Activated CD8-positive, alpha-beta T cell treated with anti-CD3 and anti-CD28 coated beads for 36 hours (primary cell): ENCODE data around the gene RMI1. TPM values are rescaled to one million over a fixed set of nuclear protein-coding genes. Genes with fewer than 3 reads are reported as not detected.

Experiments
- ATAC-seq: fragments of 200-7000 bp; cut with Tn5 transposase; one replicate; pipeline ENCODE4 v1.10.0; 2021; ENCODE audit warnings: mild to moderate bottlenecking, moderate library complexity
- CTCF ChIA-PET: fragments of 350-600 bp; sonication (Branson Sonifier 250); formaldehyde crosslinking; loops from one replicate; lab custom pipeline; 2021; ENCODE audit warnings: antibody characterized with exemption; lab: Charles Lee
- POLR2A ChIA-PET: fragments of 350-600 bp; sonication (Branson Sonifier 250); formaldehyde crosslinking; loops from one replicate; lab custom pipeline; 2021; ENCODE audit warnings: antibody characterized with exemption; lab: Charles Lee
- DNase-seq: peaks from one replicate; pipeline ENCODE4 v3.0.0-alpha.2; 2020
- H3K27ac Mint-ChIP-seq: one replicate; pipeline ENCODE4 v1.8.0; 2021; ENCODE audit warnings: mild to moderate bottlenecking, mixed read lengths
- H3K27me3 Mint-ChIP-seq: one replicate; pipeline ENCODE4 v1.8.0; 2021; ENCODE audit warnings: mixed read lengths
- H3K36me3 Mint-ChIP-seq: one replicate; pipeline ENCODE4 v1.8.0; 2021; ENCODE audit warnings: low read depth, mixed read lengths
- H3K4me1 Mint-ChIP-seq: one replicate; pipeline ENCODE4 v1.8.0; 2021; ENCODE audit warnings: low read depth, mixed read lengths
- H3K4me3 Mint-ChIP-seq: one replicate; pipeline ENCODE4 v1.8.0; 2021; ENCODE audit warnings: mild to moderate bottlenecking, moderate library complexity, mixed read lengths
- H3K9me3 Mint-ChIP-seq: one replicate; pipeline ENCODE4 v1.8.0; 2021; ENCODE audit warnings: mixed read lengths
- intact Hi-C: fragments of 100-400 bp; cut with micrococcal nuclease; formaldehyde crosslinking; loops from one replicate; pipeline ENCODE4 v1.10.0; 2022
- total RNA-seq, 2 experiments: library from RNA; stranded (reverse); gene quantifications; one replicate each; pipeline ENCODE4 v1.2.3, GENCODE V29; 2021
- TF ChIP-seq, protein P1 (sequence below): fragments of 200-600 bp; IDR thresholded peaks from one replicate; pipeline ENCODE4 v1.8.0; 2022; ENCODE audit warnings: antibody characterized with exemption, mild to moderate bottlenecking

RMI1 gene
- total RNA-seq, 2 experiments from 2014 or later: 20.1 to 20.6 TPM

GRCh38 chr9:83959061-83959460 is 21.5 kb upstream of the RMI1 start:
- DNase-seq (no peak), ATAC-seq (no peak)
- peaks cover 10% of the 10 kb centered on the region for H3K36me3 Mint-ChIP-seq
- no peak overlapping the region for H3K4me3 Mint-ChIP-seq
- H3K27me3 Mint-ChIP-seq: no peaks in the 10 kb centered on the region
- POLR2A ChIA-PET: interaction anchor here (1.5 to 12.0 kb wide), 3 partner anchors 8 to 19 kb away, joined by 8 to 224 read pairs (median 71); partner anchors contain the start of genes HNRNPK and RMI1
- TF ChIP-seq, protein P1, sequence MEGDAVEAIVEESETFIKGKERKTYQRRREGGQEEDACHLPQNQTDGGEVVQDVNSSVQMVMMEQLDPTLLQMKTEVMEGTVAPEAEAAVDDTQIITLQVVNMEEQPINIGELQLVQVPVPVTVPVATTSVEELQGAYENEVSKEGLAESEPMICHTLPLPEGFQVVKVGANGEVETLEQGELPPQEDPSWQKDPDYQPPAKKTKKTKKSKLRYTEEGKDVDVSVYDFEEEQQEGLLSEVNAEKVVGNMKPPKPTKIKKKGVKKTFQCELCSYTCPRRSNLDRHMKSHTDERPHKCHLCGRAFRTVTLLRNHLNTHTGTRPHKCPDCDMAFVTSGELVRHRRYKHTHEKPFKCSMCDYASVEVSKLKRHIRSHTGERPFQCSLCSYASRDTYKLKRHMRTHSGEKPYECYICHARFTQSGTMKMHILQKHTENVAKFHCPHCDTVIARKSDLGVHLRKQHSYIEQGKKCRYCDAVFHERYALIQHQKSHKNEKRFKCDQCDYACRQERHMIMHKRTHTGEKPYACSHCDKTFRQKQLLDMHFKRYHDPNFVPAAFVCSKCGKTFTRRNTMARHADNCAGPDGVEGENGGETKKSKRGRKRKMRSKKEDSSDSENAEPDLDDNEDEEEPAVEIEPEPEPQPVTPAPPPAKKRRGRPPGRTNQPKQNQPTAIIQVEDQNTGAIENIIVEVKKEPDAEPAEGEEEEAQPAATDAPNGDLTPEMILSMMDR: no peak
- CTCF ChIA-PET: no interaction called here
- peaks cover 9% of the 10 kb centered on the region for H3K4me1 Mint-ChIP-seq
- no peak overlapping the region for H3K27ac Mint-ChIP-seq
- intact Hi-C loops: no loop called here
- H3K9me3 Mint-ChIP-seq: no peaks in the 10 kb centered on the region

- Mint-ChIP-seq H3K27ac (no peak overlapping the region), H3K27me3 (no peaks in the 10 kb centered on the region), H3K9me3 (no peaks in the 10 kb centered on the region), H3K36me3 (peaks cover 4% of the 10 kb centered on the region), H3K4me1 (peaks cover 4% of the 10 kb centered on the region), H3K4me3 (no peak overlapping the region)
- ChIA-PET CTCF (interaction anchor here (0.8 to 1.6 kb wide), 3 partner anchors 40 to 355 kb away, joined by 3 to 5 read pairs (median 3); partner anchors contain the start of gene KIF27), POLR2A (interaction anchor here (8.5 to 12.0 kb wide), 2 partner anchors 11 to 17 kb away, joined by 71 to 224 read pairs; partner anchors contain the start of genes HNRNPK and RMI1)
- DNase-seq (no peak), ATAC-seq (no peak)
- intact Hi-C loops: no loop called here
- TF ChIP-seq, protein P1: no peak
Measured at GRCh38 chr9:83960991-83961390, 19.6 kb upstream of the RMI1 start.

DNA sequence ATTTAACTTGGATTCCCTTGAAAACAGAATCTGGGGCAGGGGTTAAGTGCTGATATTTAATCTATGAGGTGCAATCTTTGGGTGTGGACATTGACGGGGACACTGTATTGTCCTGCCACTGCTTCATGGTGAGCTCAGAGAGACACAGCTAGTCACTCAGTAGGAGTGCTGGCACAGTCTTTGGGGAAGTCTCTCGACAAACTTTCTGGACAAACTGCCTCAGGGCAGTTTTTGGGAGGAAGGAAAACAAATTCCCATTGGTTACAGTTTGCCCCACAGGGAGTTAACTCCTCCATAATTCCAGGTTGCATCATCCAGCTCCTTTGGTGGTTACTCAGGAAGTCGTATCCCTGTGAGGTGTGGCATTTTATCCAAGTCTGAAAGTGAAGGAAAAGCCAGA is 18.4 kb upstream of the RMI1 start:
- H3K9me3 Mint-ChIP-seq: no peaks in the 10 kb centered on the region
- H3K4me1 Mint-ChIP-seq: peaks cover 2% of the 10 kb centered on the region
- peaks cover 9% of the 10 kb centered on the region for H3K36me3 Mint-ChIP-seq
- no peak overlapping the region for H3K27ac Mint-ChIP-seq
- ChIA-PET POLR2A (interaction anchor here (1.2 to 12.0 kb wide), 3 partner anchors 10 to 41 kb away, joined by 5 to 224 read pairs (median 71); partner anchors contain the start of genes HNRNPK, KIF27 and RMI1), CTCF (interaction anchor here (1.6 to 1.7 kb wide), 2 partner anchors 18 to 354 kb away, joined by 4 to 5 read pairs; partner anchors contain the start of gene HNRNPK)
- TF ChIP-seq, protein P1: no peak
- intact Hi-C loops: no loop called here
- no peak overlapping the region for H3K4me3 Mint-ChIP-seq
- ATAC-seq (no peak), DNase-seq (no peak)
- H3K27me3 Mint-ChIP-seq: no peaks in the 10 kb centered on the region

- Mint-ChIP-seq H3K4me1 (peaks cover 14% of the 10 kb centered on the region), H3K9me3 (no peaks in the 10 kb centered on the region), H3K36me3 (peaks cover 29% of the 10 kb centered on the region), H3K27ac (peak overlapping the region; percentile 14), H3K4me3 (no peak overlapping the region), H3K27me3 (no peaks in the 10 kb centered on the region)
- intact Hi-C loops: no loop called here
- TF ChIP-seq, protein P1: no peak
- peak; percentile 21 for ATAC-seq
- POLR2A ChIA-PET: interaction anchor here (0.8 to 12.0 kb wide), 6 partner anchors 7 to 318 kb away, joined by 3 to 224 read pairs (median 6); partner anchors contain the start of genes HNRNPK, KIF27 and RMI1
- DNase-seq: no peak
- CTCF ChIA-PET: interaction anchor here (1.1 kb wide), 1 partner anchor 9 kb away, joined by 3 read pairs; a partner anchor contains a TSS
Measured at GRCh38 chr9:83964973-83965349, 15.6 kb upstream of the RMI1 start.
